ENCODE results near the gene EIF2AK3. TPM values are rescaled to one million over a fixed set of nuclear protein-coding genes. Genes with fewer than 3 reads are reported as not detected.

EIF2AK3 gene
- total RNA-seq, 1 donor from 2014 or later = 28.2 TPM

GRCh38 chr2:88621432-88621831 is 5.8 kb downstream of the EIF2AK3 start:
- no peaks in the 10 kb centered on the region for H3K27me3 Mint-ChIP-seq
- peak overlapping the region; percentile 32 for H3K27ac Mint-ChIP-seq
- intact Hi-C loops (cut with micrococcal nuclease) = no loop called here
- peaks cover 53% of the 10 kb centered on the region for H3K4me1 Mint-ChIP-seq
- DNase-seq (no peak), ATAC-seq (ENCODE audit: low read depth) (no peak)
- H3K9me3 Mint-ChIP-seq = no peaks in the 10 kb centered on the region
- ChIA-PET CTCF (interaction anchor here (2.4 kb wide), 1 partner anchor 48 kb away, joined by 10 read pairs; no protein-coding TSS in a partner anchor), POLR2A (interaction anchor here (0.8 to 1.4 kb wide), 3 partner anchors 9 to 13 kb away, joined by 3 to 5 read pairs (median 5); no protein-coding TSS in a partner anchor)
- H3K36me3 Mint-ChIP-seq (ENCODE audit: low read depth) = peaks cover 20% of the 10 kb centered on the region
- no peak overlapping the region for H3K4me3 Mint-ChIP-seq
- no peak for TF ChIP-seq CTCF (IDR thresholded peaks at IDR 0.05)

- ChIA-PET CTCF (no interaction called here), POLR2A (no interaction called here)
- H3K4me1 Mint-ChIP-seq = peaks cover 47% of the 10 kb centered on the region
- ATAC-seq (ENCODE audit: low read depth) (no peak), DNase-seq (no peak)
- H3K4me3 Mint-ChIP-seq = no peak overlapping the region
- H3K27ac Mint-ChIP-seq = peak overlapping the region; percentile 70
- no peaks in the 10 kb centered on the region for H3K27me3 Mint-ChIP-seq
- no peaks in the 10 kb centered on the region for H3K9me3 Mint-ChIP-seq
- intact Hi-C loops (cut with micrococcal nuclease) = no loop called here
- H3K36me3 Mint-ChIP-seq (ENCODE audit: low read depth) = peaks cover 15% of the 10 kb centered on the region
- no peak for TF ChIP-seq CTCF (IDR thresholded peaks at IDR 0.05)
Measured at GRCh38 chr2:88620015-88620414, 7.2 kb downstream of the EIF2AK3 start.

- intact Hi-C loops (cut with micrococcal nuclease) = loop anchor here (1.0 to 2.0 kb wide), 2 partner anchors 11 to 15 kb away; partner anchors contain the start of gene EIF2AK3
- peaks cover 35% of the 10 kb centered on the region for H3K36me3 Mint-ChIP-seq (ENCODE audit: low read depth)
- DNase-seq (no peak), ATAC-seq (ENCODE audit: low read depth) (peak; percentile 67)
- no peaks in the 10 kb centered on the region for H3K9me3 Mint-ChIP-seq
- H3K27ac Mint-ChIP-seq = no peak overlapping the region
- no peaks in the 10 kb centered on the region for H3K27me3 Mint-ChIP-seq
- H3K4me3 Mint-ChIP-seq = no peak overlapping the region
- CTCF ChIA-PET = interaction anchor here (1.4 to 2.2 kb wide), 2 partner anchors 11 to 56 kb away, joined by 3 to 6 read pairs; no protein-coding TSS in a partner anchor
- POLR2A ChIA-PET = interaction anchor here (0.6 to 2.2 kb wide), 3 partner anchors 12 to 16 kb away, joined by 3 to 10 read pairs (median 4); no protein-coding TSS in a partner anchor
- no peak for TF ChIP-seq CTCF (IDR thresholded peaks at IDR 0.05)
- H3K4me1 Mint-ChIP-seq = peaks cover 55% of the 10 kb centered on the region
Measured at GRCh38 chr2:88615822-88616221, 11.4 kb downstream of the EIF2AK3 start.

GRCh38 chr2:88614497-88615157 is 12.6 kb downstream of the EIF2AK3 start:
- Mint-ChIP-seq H3K4me1 (peaks cover 52% of the 10 kb centered on the region), H3K36me3 (ENCODE audit: low read depth) (peaks cover 36% of the 10 kb centered on the region), H3K9me3 (no peaks in the 10 kb centered on the region), H3K4me3 (no peak overlapping the region), H3K27ac (no peak overlapping the region), H3K27me3 (no peaks in the 10 kb centered on the region)
- no peak for TF ChIP-seq CTCF (IDR thresholded peaks at IDR 0.05)
- ATAC-seq (ENCODE audit: low read depth) (peak; percentile 60), DNase-seq (no peak)
- POLR2A ChIA-PET = interaction anchor here (1.1 to 2.2 kb wide), 3 partner anchors 8 to 15 kb away, joined by 3 to 10 read pairs (median 4); no protein-coding TSS in a partner anchor
- CTCF ChIA-PET = no interaction called here
- intact Hi-C loops (cut with micrococcal nuclease) = loop anchor here (1.0 to 2.0 kb wide), 2 partner anchors 8 to 14 kb away; no protein-coding TSS in a partner anchor

GRCh38 chr2:88613921-88614320 is 13.3 kb downstream of the EIF2AK3 start:
- ChIA-PET POLR2A (interaction anchor here (1.5 kb wide), 1 partner anchor 14 kb away, joined by 4 read pairs; no protein-coding TSS in a partner anchor), CTCF (no interaction called here)
- no peaks in the 10 kb centered on the region for H3K9me3 Mint-ChIP-seq
- peaks cover 51% of the 10 kb centered on the region for H3K4me1 Mint-ChIP-seq
- no peak for TF ChIP-seq CTCF (IDR thresholded peaks at IDR 0.05)
- intact Hi-C loops (cut with micrococcal nuclease) = loop anchor here (1.0 to 2.0 kb wide), 2 partner anchors 8 to 13 kb away; no protein-coding TSS in a partner anchor
- H3K27ac Mint-ChIP-seq = no peak overlapping the region
- no peak overlapping the region for H3K4me3 Mint-ChIP-seq
- no peak for DNase-seq
- H3K36me3 Mint-ChIP-seq (ENCODE audit: low read depth) = peaks cover 41% of the 10 kb centered on the region
- no peaks in the 10 kb centered on the region for H3K27me3 Mint-ChIP-seq
- ATAC-seq (ENCODE audit: low read depth) = no peak
